Tongue (tissue), 2 donors: Measurements from ENCODE around the gene LIMD2. TPM values are rescaled to one million over a fixed set of nuclear protein-coding genes. Genes with fewer than 3 reads are reported as not detected.
"Not testable (repeated sequence)": the region's sequence is repeated elsewhere in the genome, so short reads cannot be mapped to it uniquely, and the experiment has no call there.

Source experiments
- DNase-seq: peaks from one replicate; pipeline ENCODE4 v3.0.0-alpha.2; 2015
- total RNA-seq: library from RNA; depleted of rRNA; stranded (reverse); fragments of >200 nt; gene quantifications from one replicate; pipeline ENCODE4 v1.2.3, GENCODE V29; 2014

LIMD2 gene
- total RNA-seq: 9.9 TPM

DNA sequence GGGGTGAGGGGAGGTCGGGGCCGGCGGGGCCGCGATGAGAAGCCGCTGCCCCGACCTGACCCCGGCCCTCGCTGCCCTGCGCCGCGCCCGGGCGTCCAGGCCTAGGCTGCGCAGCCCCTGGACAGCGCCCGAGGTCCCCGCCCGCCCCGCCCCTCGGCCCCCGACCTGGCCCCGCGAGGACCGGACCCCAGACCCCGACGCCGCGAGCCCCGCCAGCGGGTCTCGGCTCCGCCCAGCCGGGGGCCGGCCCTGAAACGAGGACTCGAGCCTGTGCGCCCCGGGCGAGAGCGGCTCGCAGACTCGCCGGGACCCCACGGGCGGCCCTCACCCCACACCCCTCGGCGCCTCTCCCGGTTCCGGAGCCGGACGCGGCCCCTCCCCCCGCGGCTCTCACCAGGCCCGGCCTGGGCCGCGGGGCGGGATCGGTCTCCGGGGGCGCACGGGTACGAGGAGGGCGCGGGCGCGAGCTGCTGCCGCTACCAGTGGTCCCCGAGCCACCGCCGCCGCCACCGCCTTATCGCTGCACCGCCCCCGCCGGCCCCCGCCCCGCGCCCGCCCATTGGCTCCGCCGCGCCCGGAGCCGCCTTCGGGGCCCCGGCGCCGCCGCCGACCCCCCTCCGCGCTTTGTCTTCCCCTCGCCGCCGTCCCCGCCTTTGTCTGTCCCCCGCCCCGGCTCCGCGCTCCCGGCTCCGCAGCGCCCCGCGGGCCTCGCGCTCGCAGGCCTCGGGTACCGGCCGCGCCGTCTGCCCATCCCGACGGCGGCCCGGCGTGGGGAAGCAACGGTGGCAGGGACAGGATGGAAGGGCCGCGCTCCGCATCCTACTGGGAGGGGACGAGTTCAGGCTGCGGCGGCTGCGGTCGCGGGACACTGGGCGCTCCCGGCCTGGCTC is at the start of gene LIMD2:
LIMD2 (minus strand) TSS at position 488 of the 890 bp plus-strand sequence. CDS start 827 bp downstream, outside the sequence.
- peak; percentile 66 for DNase-seq

DNA sequence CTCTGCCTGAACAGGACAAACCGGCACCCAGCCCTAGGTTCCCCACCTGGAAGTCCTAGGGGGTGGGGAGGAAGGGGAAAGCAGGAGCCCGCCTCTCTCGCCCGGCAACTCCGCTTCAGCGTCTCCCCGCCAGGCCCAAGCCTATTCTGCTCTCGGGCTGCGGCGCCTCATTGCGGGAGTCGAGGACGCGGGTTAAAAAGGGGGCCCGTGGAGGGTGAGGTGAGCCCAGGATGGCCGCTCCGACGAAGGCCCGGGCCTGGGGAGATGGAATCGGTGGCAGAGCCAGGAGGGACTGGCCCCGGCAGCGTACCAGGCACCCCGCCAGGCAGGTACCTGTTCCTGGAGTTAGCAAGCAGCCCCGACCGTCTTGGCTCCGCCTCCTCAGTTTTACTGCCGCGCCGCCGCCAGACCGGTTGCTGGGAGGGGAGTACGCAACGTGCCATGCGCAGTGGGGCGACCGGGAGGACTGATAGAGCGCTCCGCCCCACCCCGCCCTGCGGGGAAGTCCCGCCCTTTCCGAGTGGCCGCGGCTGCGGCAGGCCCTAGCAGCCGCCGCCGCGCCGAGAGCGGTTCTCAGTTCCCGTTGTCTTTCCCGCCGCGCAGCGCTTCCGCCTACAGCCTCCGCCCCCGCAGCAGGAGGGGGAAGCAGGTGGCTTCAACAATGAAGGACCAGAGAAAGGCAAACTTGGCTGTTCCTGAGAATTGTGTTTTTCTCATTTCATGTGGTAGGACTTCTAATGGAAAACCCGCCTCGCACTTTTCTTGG is 41.7 kb upstream of the LIMD2 start, which contains the start of gene STRADA:
STRADA (minus strand) TSS at position 392 of the 766 bp plus-strand sequence. CDS start 13,430 bp downstream, outside the sequence.
- peak; percentile 99 for DNase-seq

- DNase-seq: peak; percentile 38
These were observed 41.1 kb upstream of the LIMD2 start for GRCh38 chr17:63741143-63741407.

- DNase-seq: no peak
These were observed 40.7 kb upstream of the LIMD2 start for GRCh38 chr17:63740464-63741142.

DNA sequence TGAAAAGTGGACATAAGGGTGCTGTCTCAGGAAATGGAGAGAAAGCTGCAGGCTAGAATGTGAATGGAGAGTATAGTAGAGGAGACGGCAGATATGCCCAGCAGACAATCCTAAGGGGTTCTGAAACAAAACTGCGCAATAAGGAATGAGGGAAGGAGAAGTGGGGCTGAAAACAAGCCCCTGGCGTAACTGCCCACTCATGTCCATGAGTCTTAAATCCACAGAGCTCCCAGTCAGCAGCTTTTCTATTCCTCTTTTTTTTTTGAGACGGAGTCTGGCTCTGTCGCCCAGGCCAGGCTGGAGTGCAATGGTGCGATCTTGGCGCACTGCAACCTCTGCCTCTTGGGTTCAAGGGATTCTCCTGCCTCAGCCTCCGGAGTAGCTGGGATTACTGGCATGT is 35.8 kb upstream of the LIMD2 start:
- no peak for DNase-seq

DNA sequence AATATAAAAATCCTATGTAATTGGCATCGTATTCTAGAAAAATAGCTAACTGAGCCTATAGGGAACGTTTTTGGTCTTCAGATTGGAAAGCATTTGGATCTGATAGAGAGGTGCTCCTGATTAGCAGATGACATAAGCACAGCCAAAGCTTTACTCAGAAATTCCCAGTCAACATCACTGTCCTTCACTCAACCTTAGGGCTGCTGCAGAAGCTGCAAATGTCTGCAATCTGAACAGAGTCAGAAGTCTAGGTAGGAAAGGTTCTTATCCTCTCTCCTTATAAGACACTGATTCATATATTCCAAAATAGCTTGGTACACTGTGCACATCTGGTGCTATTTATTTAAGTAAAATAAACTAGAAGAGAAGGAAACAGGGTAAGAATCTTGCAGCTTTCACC is 22.5 kb upstream of the LIMD2 start:
- no peak for DNase-seq

GRCh38 chr17:63720194-63720593 is 20.3 kb upstream of the LIMD2 start:
- DNase-seq: not testable (repeated sequence)

- DNase-seq: no peak
These were observed 19.1 kb upstream of the LIMD2 start for GRCh38 chr17:63718988-63719387.

GRCh38 chr17:63716426-63716825 is 16.5 kb upstream of the LIMD2 start:
- peak; percentile 28 for DNase-seq

GRCh38 chr17:63714550-63715277 is 14.8 kb upstream of the LIMD2 start:
- DNase-seq: no peak

- DNase-seq: no peak
These were observed 9.2 kb upstream of the LIMD2 start for GRCh38 chr17:63709110-63709509.

DNA sequence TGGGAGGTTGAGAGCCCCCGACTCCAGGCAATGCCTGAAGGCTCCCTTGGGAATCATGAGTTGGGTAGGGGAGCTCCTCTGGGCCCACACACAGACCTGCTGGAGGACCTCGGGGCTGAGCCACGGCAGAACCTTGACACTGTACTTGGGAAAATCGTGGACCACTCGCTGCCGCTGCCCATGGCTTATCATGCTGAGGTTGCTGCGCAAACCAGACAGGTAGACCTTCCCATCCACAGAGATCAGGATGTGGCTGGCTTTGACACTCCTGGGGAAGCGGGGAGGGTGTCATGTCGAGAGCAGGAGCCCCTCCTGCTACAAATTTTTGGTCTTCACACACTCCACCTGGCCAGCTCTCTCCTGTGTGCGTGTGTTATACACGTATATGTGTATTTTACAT is 7.2 kb upstream of the LIMD2 start:
- DNase-seq: no peak

GRCh38 chr17:63706336-63707082 is 6.6 kb upstream of the LIMD2 start:
- DNase-seq: no peak

GRCh38 chr17:63705657-63706056 is 5.7 kb upstream of the LIMD2 start:
- no peak for DNase-seq

GRCh38 chr17:63704836-63705235 is 4.9 kb upstream of the LIMD2 start:
- DNase-seq: no peak

DNA sequence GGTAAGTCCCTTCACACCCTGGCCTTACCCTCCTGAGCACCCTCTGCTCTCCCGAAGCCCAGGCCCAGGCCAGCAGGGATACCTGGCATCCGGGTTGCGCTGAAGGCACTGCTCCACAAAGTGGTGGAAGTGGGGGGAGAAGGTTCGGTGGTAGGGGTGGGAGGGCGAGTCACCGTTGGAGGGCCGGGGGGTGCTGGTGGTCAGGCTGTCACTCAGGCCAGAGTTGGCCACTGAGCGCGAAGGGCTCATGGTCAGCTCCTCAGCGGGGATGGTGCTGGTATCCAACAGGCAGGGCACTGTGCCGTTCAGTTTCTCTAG is 4.3 kb upstream of the LIMD2 start:
- no peak for DNase-seq

DNA sequence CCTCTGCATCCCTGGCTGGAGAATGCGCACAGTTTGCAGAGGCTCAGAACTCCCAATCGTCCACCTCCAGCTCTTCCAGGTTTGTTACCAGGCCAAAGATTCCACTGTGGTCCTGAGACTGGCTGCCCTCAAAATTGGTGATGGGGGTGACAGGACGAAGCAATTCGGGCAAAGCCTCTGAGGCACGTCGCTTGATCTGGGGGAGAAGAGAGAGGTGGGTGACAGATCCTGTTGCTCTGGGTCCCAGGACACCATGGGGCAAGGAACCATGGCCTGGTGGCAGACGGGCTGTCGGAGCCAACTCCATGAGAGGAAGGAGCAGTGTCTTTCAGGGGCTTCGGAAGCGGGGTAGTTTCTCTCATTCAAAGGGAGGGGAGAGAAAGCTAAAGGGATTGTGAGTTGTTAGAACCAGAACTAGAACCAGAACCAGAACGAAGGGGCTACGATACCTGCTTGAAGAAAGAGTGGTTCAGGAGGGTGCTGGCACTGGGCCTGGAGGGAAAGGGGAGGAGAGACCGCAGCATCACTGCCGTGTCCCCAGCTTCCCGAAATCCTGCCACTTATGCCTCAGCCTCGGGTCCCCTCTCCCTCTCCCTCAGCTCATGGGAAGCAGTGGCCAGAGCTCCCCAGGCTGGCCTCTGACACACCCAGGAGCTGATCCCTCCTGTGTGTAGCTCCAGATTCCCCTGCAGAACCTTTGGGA is 3.8 kb upstream of the LIMD2 start:
- no peak for DNase-seq

GRCh38 chr17:63703029-63703428 is 3.1 kb upstream of the LIMD2 start:
- no peak for DNase-seq

GRCh38 chr17:63702721-63703015 is 2.7 kb upstream of the LIMD2 start:
- no peak for DNase-seq

DNA sequence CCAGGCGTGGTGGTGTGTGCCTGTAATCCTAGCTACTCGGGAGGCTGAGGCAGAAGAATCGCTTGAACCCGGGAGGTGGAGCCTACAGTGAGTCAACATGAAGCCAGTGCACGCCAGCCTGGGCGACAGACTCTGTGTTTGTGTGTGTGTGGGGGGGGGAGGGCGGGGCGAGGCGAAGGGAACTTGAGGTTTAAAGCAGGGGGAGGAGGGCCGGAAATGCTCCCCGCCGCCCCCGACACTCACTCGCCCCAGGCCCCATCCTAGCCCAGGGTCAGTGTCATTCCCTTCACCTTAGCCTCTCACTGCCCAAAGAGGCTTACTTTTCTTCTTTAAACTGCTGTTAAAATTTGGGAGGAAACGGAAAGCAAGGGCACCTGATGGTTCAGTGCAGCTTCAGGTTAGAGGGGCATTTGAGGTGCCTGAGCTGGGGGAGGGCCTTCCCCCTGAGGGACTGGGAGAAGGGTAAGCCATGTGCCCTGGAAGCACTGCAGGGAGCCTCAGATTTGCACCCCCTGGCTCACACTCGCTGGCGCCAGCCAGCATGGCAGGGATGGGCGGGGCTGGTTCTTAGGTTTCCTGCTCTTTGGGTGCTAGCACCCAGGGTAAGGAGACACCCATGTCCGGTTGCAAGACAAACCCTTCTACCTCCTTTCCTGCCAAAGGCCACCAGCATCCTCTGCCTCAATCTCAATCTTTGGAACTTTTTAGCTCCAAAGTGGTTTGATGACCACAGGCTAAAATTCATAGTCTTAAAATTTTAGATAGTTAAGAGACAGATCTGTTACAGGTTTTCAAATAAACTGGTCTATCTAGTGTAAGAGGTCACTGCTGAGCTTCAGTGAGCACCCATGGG is 2.2 kb upstream of the LIMD2 start:
- DNase-seq: no peak
